Cardiac ventricle fibroblast (primary cell): ENCODE results near the gene RHOJ. TPM values are rescaled to one million over a fixed set of nuclear protein-coding genes. Genes with fewer than 3 reads are reported as not detected.

Experiments used
- total RNA-seq: library from RNA; depleted of rRNA; stranded (reverse); fragments of >200 nt; gene quantifications from 2 replicates; pipeline ENCODE4 v1.2.3, GENCODE V29; 2015

RHOJ gene
- 6.6 and 8.6 TPM in 2 replicates for total RNA-seq

GRCh38 chr14:63204407-63205043 lies at the start of gene RHOJ:
RHOJ (plus strand) TSS chr14:63204443; CDS start chr14:63204870, 427 bp downstream.

DNA sequence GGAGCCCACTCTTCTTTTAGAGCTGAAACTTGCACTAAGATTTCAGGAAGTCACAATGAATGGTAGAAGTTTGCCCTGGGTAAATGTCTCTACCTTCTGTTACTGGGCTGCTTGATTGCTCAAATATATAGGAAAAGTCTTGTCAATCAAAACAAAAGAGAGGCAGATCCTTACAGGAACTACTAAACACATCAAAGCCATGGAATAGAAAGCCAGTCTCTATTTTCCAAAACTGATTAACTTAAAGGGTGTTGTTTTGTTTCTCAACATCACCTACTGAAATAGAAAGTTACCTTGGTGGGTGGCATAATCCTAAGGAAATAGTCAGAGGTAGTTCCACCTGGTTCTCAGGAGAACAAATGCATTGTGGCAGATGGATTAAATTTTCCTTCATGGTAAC lies 114.6 kb downstream of the RHOJ start, which contains the start of gene GPHB5:
Gene GPHB5, minus strand, starts transcription at position 101 of the 400 bp plus-strand sequence. CDS start 1,086 bp downstream, outside the sequence.

Other genes starting within 250 kb of the RHOJ start
- gene KCNH5, start 159.0 kb upstream of the RHOJ start, total RNA-seq = not detected in 2 replicates
- not detected in 2 replicates for gene GPHB5, start 114.5 kb downstream of the RHOJ start, total RNA-seq